Thyroid gland (tissue), 4 donors: ENCODE results near the gene PRRT4. TPM values are rescaled to one million over a fixed set of nuclear protein-coding genes. Genes with fewer than 3 reads are reported as not detected.

ENCODE experiments used
- DNase-seq, 2 donors: peaks; one replicate each; pipeline ENCODE4 v3.0.0-alpha.2; 2019
- H3K27ac ChIP-seq, 3 donors: fragments of 200-600 bp; sonication (generic); 1 replicate in 2 of 3; 2 replicates in 1 of 3; pipeline ENCODE4 v1.5.1; 2016 to 2019; ENCODE audit warnings: mild to moderate bottlenecking in 1 of 3, moderate library complexity in 1 of 3
- H3K27me3 ChIP-seq: fragments of 200-600 bp; sonication (generic); one replicate; pipeline ENCODE4 v1.5.1; 2019
- H3K36me3 ChIP-seq, 2 donors: fragments of 200-600 bp; sonication (generic); one replicate each; pipeline ENCODE4 v1.5.1; 2016 to 2019
- H3K4me1 ChIP-seq, 2 donors: fragments of 200-600 bp; sonication (generic); one replicate each; pipeline ENCODE4 v1.5.1; 2017 to 2019
- H3K4me3 ChIP-seq, 3 donors: fragments of 200-600 bp; sonication (generic); replicated peaks in 1 of 3; 1 replicate in 2 of 3; 2 replicates in 1 of 3; pipeline ENCODE4 v1.5.1; 2016; ENCODE audit warnings: mild to moderate bottlenecking in 1 of 3
- H3K9me3 ChIP-seq: fragments of 200-600 bp; sonication (generic); one replicate; pipeline ENCODE4 v1.5.1; 2017
- CTCF ChIP-seq, 6 experiments: fragments of 200-600 bp in 3 of 6; fragments of 450-650 bp in 3 of 6; sonication (generic) in 3 of 6; IDR thresholded peaks; one replicate each; pipeline ENCODE4 v1.5.1; 2016 to 2019; ENCODE audit warnings: antibody characterized with exemption in 6 of 6, mild to moderate bottlenecking in 2 of 6, inconsistent platforms in 1 of 6, moderate library complexity in 1 of 6
- POLR2A ChIP-seq, 2 donors: fragments of 450-650 bp; IDR thresholded peaks; one replicate each; pipeline ENCODE4 v1.6.1; 2017; ENCODE audit warnings: antibody characterized with exemption in 2 of 2, mild to moderate bottlenecking in 2 of 2, moderate library complexity in 1 of 2
- WGBS, 2 donors: methylation state at CpG; one replicate each; pipeline ENCODE4 v1.1.5; 2017; 5-methylcytosine and 5-hydroxymethylcytosine counted together
- intact Hi-C: fragments of 100-400 bp; cut with DNase I; formaldehyde crosslinking; loops from one replicate; pipeline ENCODE4 v1.15.1; 2023
- total RNA-seq, 4 donors: library from RNA; depleted of rRNA; stranded (reverse); fragments of >200 nt; gene quantifications; one replicate each; pipeline ENCODE4 v1.2.3, GENCODE V29; 2016

PRRT4 gene
- total RNA-seq, 4 donors from 2014 or later, result 0.78 to 1.1 TPM; not detected in 2

- intact Hi-C loops, result loop anchor here (2.0 kb wide), 1 partner anchor 28 kb away; no protein-coding TSS in a partner anchor
- Histone ChIP-seq H3K4me3 (no peak overlapping the region), H3K27ac (no peak overlapping the region), H3K36me3 (peaks cover 25 to 26% of the 10 kb centered on the region in 2 donors), H3K27me3 (no peaks in the 10 kb centered on the region), H3K9me3 (no peaks in the 10 kb centered on the region), H3K4me1 (no peaks in the 10 kb centered on the region)
- no peak for DNase-seq
- TF ChIP-seq CTCF (IDR thresholded peaks at IDR 0.05) (no peak), POLR2A (IDR thresholded peaks at IDR 0.05) (no peak)
- WGBS, 2 donors, result 88 to 91% methylated on average over 13 to 14 of the region's 16 CpGs
Measured at GRCh38 chr7:128394904-128395496, 33.5 kb upstream of the PRRT4 start.

- 90 to 100% methylated on average over 7 to 18 of the region's 23 CpGs for WGBS, 2 donors
- no peak overlapping the region for H3K27ac ChIP-seq
- no peaks in the 10 kb centered on the region for H3K27me3 ChIP-seq
- no peak for DNase-seq
- H3K36me3 ChIP-seq, result peaks cover 21 to 26% of the 10 kb centered on the region in 2 donors
- no peaks in the 10 kb centered on the region for H3K4me1 ChIP-seq
- H3K9me3 ChIP-seq, result no peaks in the 10 kb centered on the region
- TF ChIP-seq CTCF (IDR thresholded peaks at IDR 0.05), result no peak
- no peak for TF ChIP-seq POLR2A (IDR thresholded peaks at IDR 0.05)
- H3K4me3 ChIP-seq, result no peak overlapping the region
- intact Hi-C loops, result loop anchor here (2.0 kb wide), 1 partner anchor 29 kb away; no protein-coding TSS in a partner anchor
Measured at GRCh38 chr7:128393526-128394330, 32.2 kb upstream of the PRRT4 start.

DNA sequence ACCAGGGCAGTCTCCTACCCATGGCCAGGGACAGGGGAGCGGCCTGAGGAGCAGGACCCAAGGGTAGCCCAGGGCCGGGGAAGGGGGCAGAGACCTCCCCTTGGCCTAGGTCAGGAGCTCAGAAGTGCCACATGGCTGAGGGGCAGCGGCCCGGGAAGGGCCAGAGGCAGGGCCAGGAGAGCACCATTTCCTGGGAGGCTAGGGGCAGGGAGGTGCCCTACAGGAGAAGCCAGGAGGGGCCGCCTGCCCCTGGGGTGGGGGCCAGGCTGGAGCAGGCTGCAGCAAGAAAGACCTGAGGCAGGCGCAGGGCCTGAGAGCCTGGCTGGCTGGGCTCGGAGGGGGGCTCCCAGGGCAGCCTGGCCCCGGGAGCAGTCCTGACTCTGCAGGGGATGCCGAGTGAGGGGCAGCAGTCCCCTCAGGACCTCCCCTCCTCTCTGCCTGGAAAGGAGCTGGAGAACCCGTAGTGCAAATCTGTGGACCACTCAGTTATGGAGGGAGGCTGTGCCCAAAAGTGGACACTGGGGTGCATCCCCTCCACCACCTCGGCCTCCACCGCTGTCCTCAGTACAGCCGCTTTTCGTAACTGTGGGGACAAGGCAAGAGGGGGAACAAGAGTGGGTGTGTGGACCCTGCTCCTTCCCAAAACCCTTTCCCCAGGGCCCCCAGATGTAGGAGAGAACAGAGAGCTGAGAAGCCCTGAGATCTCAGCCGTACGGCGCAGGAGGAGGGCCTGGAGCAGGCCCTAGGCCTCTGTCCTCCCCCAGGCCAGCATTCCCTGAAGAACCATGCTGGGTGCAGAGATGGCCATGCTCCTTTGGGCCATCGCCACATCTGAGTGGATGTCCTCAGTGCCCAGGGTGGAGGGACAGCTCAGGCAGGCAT is 31.2 kb upstream of the PRRT4 start:
- H3K27me3 ChIP-seq, result no peaks in the 10 kb centered on the region
- TF ChIP-seq POLR2A (IDR thresholded peaks at IDR 0.05), result no peak
- TF ChIP-seq CTCF (IDR thresholded peaks at IDR 0.05), result no peak
- H3K9me3 ChIP-seq, result no peaks in the 10 kb centered on the region
- intact Hi-C loops, result no loop called here
- H3K36me3 ChIP-seq, result peaks cover 14 to 22% of the 10 kb centered on the region in 2 donors
- H3K4me1 ChIP-seq, result no peaks in the 10 kb centered on the region
- WGBS, 2 donors, result 89 to 95% methylated on average over 14 to 16 of the region's 18 CpGs
- no peak for DNase-seq
- H3K4me3 ChIP-seq, result no peak overlapping the region
- H3K27ac ChIP-seq, result no peak overlapping the region

DNA sequence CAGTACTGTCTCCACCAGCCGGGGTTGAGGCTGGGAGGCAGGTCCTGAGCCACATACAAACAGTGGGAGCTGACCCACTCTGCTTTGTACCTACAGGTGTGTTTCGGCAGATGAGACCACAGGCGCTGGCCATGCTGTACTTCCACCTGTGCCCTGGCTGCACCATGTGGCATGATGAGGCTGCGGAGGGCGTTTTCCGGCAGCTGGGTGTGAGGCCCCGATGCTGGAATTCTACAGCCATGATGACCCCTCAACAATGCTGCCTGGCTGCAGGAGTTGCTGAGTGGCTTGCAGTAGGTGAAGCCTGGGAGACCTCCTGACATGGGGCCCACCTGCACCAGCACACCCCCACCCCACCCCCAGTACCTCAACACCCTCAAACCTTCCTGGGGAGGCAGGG is 30.3 kb upstream of the PRRT4 start:
- 95% methylated on average over 4 to 7 of the region's 7 CpGs for WGBS, 2 donors
- no peaks in the 10 kb centered on the region for H3K9me3 ChIP-seq
- DNase-seq, result no peak
- intact Hi-C loops, result no loop called here
- H3K27ac ChIP-seq, result no peak overlapping the region
- peaks cover 8 to 20% of the 10 kb centered on the region in 2 donors for H3K36me3 ChIP-seq
- TF ChIP-seq CTCF (IDR thresholded peaks at IDR 0.05), result no peak
- TF ChIP-seq POLR2A (IDR thresholded peaks at IDR 0.05), result no peak
- H3K4me3 ChIP-seq, result no peak overlapping the region
- H3K4me1 ChIP-seq, result no peaks in the 10 kb centered on the region
- H3K27me3 ChIP-seq, result no peaks in the 10 kb centered on the region
